Keratinocyte (primary cell): Measurements from ENCODE around the gene IRAG1.

Source experiments
- CTCF ChIP-seq, 3 experiments: IDR thresholded peaks in 1 of 3; conservative IDR thresholded peaks in 1 of 3; optimal IDR thresholded peaks in 1 of 3; 2 replicates in 2 of 3; 3 replicates in 1 of 3; pipeline versions ENCODE3 to v1.5.1; 2011; ENCODE audit warnings: low read length in 3 of 3, mild to moderate bottlenecking in 3 of 3, moderate library complexity in 2 of 3, control low read depth in 1 of 3, inconsistent platforms in 1 of 3; ENCODE audit not compliant: insufficient read depth in 2 of 3; ENCODE audit errors: extremely low read depth in 1 of 3
- EZH2 ChIP-seq: IDR thresholded peaks from one replicate; pipeline ENCODE4 v1.6.1; 2012; ENCODE audit warnings: inconsistent platforms, mild to moderate bottlenecking, low read length, moderate library complexity

- TF ChIP-seq CTCF (optimal IDR thresholded peaks at IDR 0.05 in 1 of 3, IDR thresholded peaks at IDR 0.05 in 1 of 3, conservative IDR thresholded peaks at IDR 0.05 in 1 of 3; ENCODE audit: extremely low read depth in 1 of 3, insufficient read depth in 2 of 3, low read length in 3 of 3) (no peak), EZH2 (no peak)
Measured at GRCh38 chr11:10653261-10653660, 40.3 kb downstream of the IRAG1 start.
